IMR-90 (cell line): ENCODE results near the gene ABTB2. TPM values are rescaled to one million over a fixed set of nuclear protein-coding genes. Genes with fewer than 3 reads are reported as not detected.

ENCODE experiments used
- ATAC-seq: fragments of 200-7000 bp; cut with Tn5 transposase; 2 replicates; pipeline ENCODE4 v1.9.1; 2020; ENCODE audit warnings: low read depth, mild to moderate bottlenecking, moderate library complexity
- BruUV-seq: library from RNA; stranded (reverse); fragments of 400-500 nt; replicated peaks from 2 replicates; lab custom pipeline; 2021; lab: Mats Ljungman, UMichigan
- CTCF ChIA-PET: fragments of 300-600 bp; formaldehyde crosslinking; extraction: SDS; loops from one replicate; lab custom pipeline; 2021; ENCODE audit warnings: antibody characterized with exemption; lab: Yijun Ruan, JAX
- POLR2A ChIA-PET: fragments of 300-600 bp; sonication (Branson Sonifier 250); formaldehyde crosslinking; loops from one replicate; lab custom pipeline; 2022; ENCODE audit warnings: antibody characterized with exemption; ENCODE audit not compliant: unreplicated experiment; lab: Charles Lee
- DNase-seq: peaks from one replicate; pipeline ENCODE4 v3.0.0; 2013
- H2AFZ ChIP-seq: replicated peaks from 2 replicates; pipeline ENCODE3; 2013; ENCODE audit warnings: low read length, mild to moderate bottlenecking; ENCODE audit not compliant: poor library complexity
- H2AK5ac ChIP-seq: 2 replicates; pipeline ENCODE4 v1.6.1; 2013; ENCODE audit warnings: low read depth, low read length, inconsistent platforms
- H2AK9ac ChIP-seq: replicated peaks from 2 replicates; pipeline ENCODE3; 2013; ENCODE audit warnings: mild to moderate bottlenecking, low read depth, low read length, moderate library complexity; ENCODE audit not compliant: poor library complexity
- H2BK120ac ChIP-seq: 2 replicates; pipeline ENCODE4 v1.6.1; 2013; ENCODE audit warnings: low read depth, low read length, inconsistent platforms
- H2BK15ac ChIP-seq: 3 replicates; pipeline ENCODE4 v1.6.1; 2013; ENCODE audit warnings: low read depth, low read length, inconsistent platforms
- H2BK20ac ChIP-seq: 2 replicates; pipeline ENCODE4 v1.6.1; 2013; ENCODE audit warnings: low read depth, mild to moderate bottlenecking, inconsistent platforms, low read length, moderate library complexity
- H2BK5ac ChIP-seq: 2 replicates; pipeline ENCODE4 v1.6.1; 2013; ENCODE audit warnings: mild to moderate bottlenecking, low read depth, low read length, inconsistent platforms; ENCODE audit not compliant: poor library complexity, severe bottlenecking
- H3K14ac ChIP-seq: replicated peaks from 2 replicates; pipeline ENCODE4 v1.6.1; 2013; ENCODE audit warnings: low read depth, low read length, inconsistent platforms
- H3K18ac ChIP-seq: 2 replicates; pipeline ENCODE4 v1.6.1; 2013; ENCODE audit warnings: low read depth, low read length, control low read depth
- H3K23ac ChIP-seq: 2 replicates; pipeline ENCODE4 v1.6.1; 2013; ENCODE audit warnings: low read depth, low read length, inconsistent platforms
- H3K27ac ChIP-seq: 2 replicates; pipeline ENCODE4 v1.5.1; 2013; ENCODE audit warnings: mild to moderate bottlenecking, control low read depth, low read length; ENCODE audit not compliant: insufficient read depth
- H3K27me3 ChIP-seq: 2 replicates; pipeline ENCODE4 v1.6.1; 2013; ENCODE audit warnings: low read length; ENCODE audit not compliant: control insufficient read depth, insufficient read depth
- H3K36me3 ChIP-seq: 2 replicates; pipeline ENCODE4 v1.6.1; 2013; ENCODE audit warnings: low read length, mixed read lengths; ENCODE audit not compliant: control insufficient read depth, insufficient read depth
- H3K4ac ChIP-seq: 2 replicates; pipeline ENCODE4 v1.6.1; 2013; ENCODE audit warnings: low read depth, low read length, inconsistent platforms
- H3K4me1 ChIP-seq: 2 replicates; pipeline ENCODE4 v1.6.1; 2013; ENCODE audit warnings: low read length, mixed read lengths; ENCODE audit not compliant: control insufficient read depth, insufficient read depth
- H3K4me2 ChIP-seq: 2 replicates; pipeline ENCODE4 v1.6.1; 2013; ENCODE audit warnings: low read depth, mild to moderate bottlenecking, control low read depth, low read length, moderate library complexity
- H3K4me3 ChIP-seq: 2 replicates; pipeline ENCODE4 v1.5.1; 2013; ENCODE audit warnings: low read depth, mild to moderate bottlenecking, control low read depth, low read length, moderate library complexity; ENCODE audit not compliant: insufficient read depth
- H3K56ac ChIP-seq: 2 replicates; pipeline ENCODE4 v1.6.1; 2013; ENCODE audit warnings: low read length, inconsistent platforms; ENCODE audit not compliant: insufficient read depth; ENCODE audit errors: extremely low read depth
- H3K79me1 ChIP-seq, 2 experiments: 2 replicates each; pipeline ENCODE4 v1.6.1; 2013; ENCODE audit warnings: low read length in 2 of 2, inconsistent platforms in 1 of 2, low read depth in 1 of 2
- H3K9ac ChIP-seq: 2 replicates; pipeline ENCODE4 v1.6.1; 2013; ENCODE audit warnings: low read depth, low read length, control low read depth
- H3K9me1 ChIP-seq: 2 replicates; pipeline ENCODE4 v1.6.1; 2013; ENCODE audit warnings: low read length, inconsistent platforms; ENCODE audit not compliant: insufficient read depth
- H3K9me3 ChIP-seq: 2 replicates; pipeline ENCODE4 v1.6.1; 2013; ENCODE audit warnings: low read length; ENCODE audit not compliant: control insufficient read depth, insufficient read depth
- H4K20me1 ChIP-seq: 2 replicates; pipeline ENCODE4 v1.6.1; 2013; ENCODE audit warnings: low read length, inconsistent platforms; ENCODE audit not compliant: insufficient read depth
- H4K5ac ChIP-seq: 2 replicates; pipeline ENCODE4 v1.6.1; 2013; ENCODE audit warnings: mild to moderate bottlenecking, low read depth, low read length, control low read depth
- H4K8ac ChIP-seq, 2 experiments: 2 replicates each; pipeline ENCODE4 v1.6.1; 2013; ENCODE audit warnings: low read depth in 2 of 2, low read length in 2 of 2, control low read depth in 1 of 2, inconsistent platforms in 1 of 2
- H4K91ac ChIP-seq: 2 replicates; pipeline ENCODE4 v1.6.1; 2013; ENCODE audit warnings: low read depth, low read length, inconsistent platforms; ENCODE audit not compliant: insufficient read depth
- BHLHE40 ChIP-seq: fragments of 150-350 bp; IDR thresholded peaks from 2 replicates; pipeline ENCODE4 v1.6.1; 2016; ENCODE audit warnings: mild to moderate bottlenecking, low read depth, low read length
- CEBPB ChIP-seq: IDR thresholded peaks from 2 replicates; pipeline ENCODE4 v1.6.1; 2012; ENCODE audit warnings: low read depth, low read length, improper control_type of control experiment
- CHD1 ChIP-seq: IDR thresholded peaks from 2 replicates; pipeline ENCODE4 v1.6.1; 2012; ENCODE audit warnings: low read depth, low read length, improper control_type of control experiment
- CTCF ChIP-seq: conservative IDR thresholded peaks from 2 replicates; pipeline ENCODE4 v1.5.1; 2012; ENCODE audit warnings: mild to moderate bottlenecking, low read depth, low read length, improper control_type of control experiment
- FOS ChIP-seq: fragments of 150-350 bp; IDR thresholded peaks from 2 replicates; pipeline ENCODE4 v1.6.1; 2016; ENCODE audit warnings: low read depth, low read length
- MAFK ChIP-seq: IDR thresholded peaks from 2 replicates; pipeline ENCODE4 v1.6.1; 2012; ENCODE audit warnings: low read depth, low read length, improper control_type of control experiment
- MAZ ChIP-seq: IDR thresholded peaks from 2 replicates; pipeline ENCODE4 v1.6.1; 2012; ENCODE audit warnings: low read depth, mild to moderate bottlenecking, low read length, improper control_type of control experiment, moderate library complexity, borderline replicate concordance
- MXI1 ChIP-seq: IDR thresholded peaks from 2 replicates; pipeline ENCODE4 v1.6.1; 2012; ENCODE audit warnings: low read depth, mild to moderate bottlenecking, low read length, moderate library complexity, borderline replicate concordance
- NFE2L2 ChIP-seq: fragments of 150-350 bp; IDR thresholded peaks from 2 replicates; pipeline ENCODE4 v1.6.1; 2016; ENCODE audit warnings: low read depth, mild to moderate bottlenecking, low read length
- POLR2A ChIP-seq: IDR thresholded peaks from 2 replicates; pipeline ENCODE4 v1.6.1; 2012; ENCODE audit warnings: mild to moderate bottlenecking, low read depth, low read length
- RCOR1 ChIP-seq: IDR thresholded peaks from 2 replicates; pipeline ENCODE4 v1.6.1; 2012; ENCODE audit warnings: mild to moderate bottlenecking, low read length, improper control_type of control experiment; ENCODE audit not compliant: insufficient replicate concordance
- RFX5 ChIP-seq: IDR thresholded peaks from 2 replicates; pipeline ENCODE4 v1.8.0; 2012; ENCODE audit warnings: low read depth, mild to moderate bottlenecking, low read length, moderate library complexity
- SMC3 ChIP-seq: fragments of 150-350 bp; IDR thresholded peaks from 2 replicates; pipeline ENCODE4 v1.6.1; 2016; ENCODE audit warnings: low read depth, mild to moderate bottlenecking, antibody characterized with exemption, low read length, moderate library complexity
- dilution Hi-C: fragments of 300-500 bp; cut with HindIII; formaldehyde crosslinking; loops from one replicate; pipeline ENCODE4 v1.14.3; 2018; ENCODE audit warnings: low sequenced_read_pairs; ENCODE audit not compliant: unreplicated experiment
- in situ Hi-C: fragments of 300-500 bp; cut with MboI; formaldehyde crosslinking; loops from 3 replicates; pipeline ENCODE4 v1.14.3; 2019; ENCODE audit warnings: low sequenced_read_pairs, inconsistent platforms, mixed read lengths
- intact Hi-C: fragments of 100-400 bp; cut with micrococcal nuclease; formaldehyde crosslinking; loops from 2 replicates; pipeline ENCODE4 v1.10.0; 2022
- polyA plus RNA-seq, 3 experiments: library from polyadenylated mRNA; depleted of rRNA; stranded (reverse); fragments of >200 nt; gene quantifications; 2 replicates each; pipeline ENCODE4 v1.2.3, GENCODE V29; 2012; ENCODE audit warnings: low replicate concordance in 1 of 3
- total RNA-seq: library from RNA; depleted of rRNA; stranded (reverse); fragments of >200 nt; gene quantifications from 2 replicates; pipeline ENCODE4 v1.2.3, GENCODE V29; 2012
- TF ChIP-seq, protein P1 (sequence below): fragments of 150-350 bp; IDR thresholded peaks from 2 replicates; pipeline ENCODE4 v1.6.1; 2016; ENCODE audit warnings: low read depth, mild to moderate bottlenecking, low read length, moderate library complexity, borderline replicate concordance
- TF ChIP-seq, protein P2 (sequence below): fragments of 150-350 bp; IDR thresholded peaks from 2 replicates; pipeline ENCODE4 v1.6.1; 2017; ENCODE audit warnings: mild to moderate bottlenecking, antibody characterized with exemption, low read length, low read depth

Gene ABTB2
- total and polyA plus RNA-seq, 2 of the 4 experiments (the other 2 are of a cell fraction): 0.18 to 2.0 TPM

GRCh38 chr11:34222030-34222429 is 135.8 kb downstream of the ABTB2 start:
- Histone ChIP-seq H2BK5ac (no peak overlapping the region), H3K56ac (no peak overlapping the region), H4K91ac (no peak overlapping the region), H3K4me1 (peaks cover 9% of the 10 kb centered on the region; the same call in 1 of the 2 replicates), H4K8ac (no peak overlapping the region), H2AK5ac (no peak overlapping the region), H4K5ac (no peak overlapping the region), H3K23ac (no peak overlapping the region), H2BK20ac (no peak overlapping the region), H3K14ac (no peak overlapping the region), H3K9me1 (no peaks in the 10 kb centered on the region; the same call in 1 of the 2 replicates), H3K4me3 (no peak overlapping the region), H3K27ac (no peak overlapping the region), H3K4ac (no peak overlapping the region), H3K27me3 (peaks cover 6% of the 10 kb centered on the region), H3K9me3 (no peaks in the 10 kb centered on the region), H2AFZ (no peak overlapping the region), H3K79me1 (no peaks in the 10 kb centered on the region), H3K9ac (no peak overlapping the region), H4K20me1 (no peaks in the 10 kb centered on the region), H3K36me3 (no peaks in the 10 kb centered on the region), H2BK120ac (no peak overlapping the region), H2AK9ac (no peak overlapping the region), H3K4me2 (no peak overlapping the region), H2BK15ac (no peak overlapping the region), H3K18ac (no peak overlapping the region)
- dilution Hi-C loops (no loop called here), intact Hi-C loops (no loop called here), in situ Hi-C loops (no loop called here)
- TF ChIP-seq MAFK: no peak
- TF ChIP-seq CHD1: no peak
- TF ChIP-seq, protein P1, sequence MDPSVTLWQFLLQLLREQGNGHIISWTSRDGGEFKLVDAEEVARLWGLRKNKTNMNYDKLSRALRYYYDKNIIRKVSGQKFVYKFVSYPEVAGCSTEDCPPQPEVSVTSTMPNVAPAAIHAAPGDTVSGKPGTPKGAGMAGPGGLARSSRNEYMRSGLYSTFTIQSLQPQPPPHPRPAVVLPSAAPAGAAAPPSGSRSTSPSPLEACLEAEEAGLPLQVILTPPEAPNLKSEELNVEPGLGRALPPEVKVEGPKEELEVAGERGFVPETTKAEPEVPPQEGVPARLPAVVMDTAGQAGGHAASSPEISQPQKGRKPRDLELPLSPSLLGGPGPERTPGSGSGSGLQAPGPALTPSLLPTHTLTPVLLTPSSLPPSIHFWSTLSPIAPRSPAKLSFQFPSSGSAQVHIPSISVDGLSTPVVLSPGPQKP: no peak
- no peak for TF ChIP-seq BHLHE40
- TF ChIP-seq CEBPB: no peak
- TF ChIP-seq RCOR1: no peak
- no peak for TF ChIP-seq CTCF
- no peak for TF ChIP-seq RFX5
- TF ChIP-seq MXI1: no peak
- no peak for TF ChIP-seq SMC3
- TF ChIP-seq, protein P2, sequence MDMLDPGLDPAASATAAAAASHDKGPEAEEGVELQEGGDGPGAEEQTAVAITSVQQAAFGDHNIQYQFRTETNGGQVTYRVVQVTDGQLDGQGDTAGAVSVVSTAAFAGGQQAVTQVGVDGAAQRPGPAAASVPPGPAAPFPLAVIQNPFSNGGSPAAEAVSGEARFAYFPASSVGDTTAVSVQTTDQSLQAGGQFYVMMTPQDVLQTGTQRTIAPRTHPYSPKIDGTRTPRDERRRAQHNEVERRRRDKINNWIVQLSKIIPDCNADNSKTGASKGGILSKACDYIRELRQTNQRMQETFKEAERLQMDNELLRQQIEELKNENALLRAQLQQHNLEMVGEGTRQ: no peak
- TF ChIP-seq NFE2L2: no peak
- no peak for TF ChIP-seq MAZ
- TF ChIP-seq FOS: no peak
- no peak for TF ChIP-seq POLR2A
- ChIA-PET POLR2A (no interaction called here), CTCF (no interaction called here)
- ATAC-seq: no peak
- no peak for DNase-seq
- BruUV-seq: no TSS peak
